GM21381 (cell line): ENCODE measurements around the gene REXO2.

Source experiments
- ATAC-seq: cut with Tn5 transposase; IDR thresholded peaks from one replicate; pipeline ENCODE4 v1.9.1; 2021; ENCODE audit warnings: mild to moderate bottlenecking, moderate library complexity; ENCODE audit not compliant: unreplicated experiment

The REXO2 gene

GRCh38 chr11:114439229-114440120, at the start of gene REXO2:
REXO2 (plus strand) TSS chr11:114439467; CDS start chr11:114439529, 62 bp downstream.
- ATAC-seq = peak; percentile 99

DNA sequence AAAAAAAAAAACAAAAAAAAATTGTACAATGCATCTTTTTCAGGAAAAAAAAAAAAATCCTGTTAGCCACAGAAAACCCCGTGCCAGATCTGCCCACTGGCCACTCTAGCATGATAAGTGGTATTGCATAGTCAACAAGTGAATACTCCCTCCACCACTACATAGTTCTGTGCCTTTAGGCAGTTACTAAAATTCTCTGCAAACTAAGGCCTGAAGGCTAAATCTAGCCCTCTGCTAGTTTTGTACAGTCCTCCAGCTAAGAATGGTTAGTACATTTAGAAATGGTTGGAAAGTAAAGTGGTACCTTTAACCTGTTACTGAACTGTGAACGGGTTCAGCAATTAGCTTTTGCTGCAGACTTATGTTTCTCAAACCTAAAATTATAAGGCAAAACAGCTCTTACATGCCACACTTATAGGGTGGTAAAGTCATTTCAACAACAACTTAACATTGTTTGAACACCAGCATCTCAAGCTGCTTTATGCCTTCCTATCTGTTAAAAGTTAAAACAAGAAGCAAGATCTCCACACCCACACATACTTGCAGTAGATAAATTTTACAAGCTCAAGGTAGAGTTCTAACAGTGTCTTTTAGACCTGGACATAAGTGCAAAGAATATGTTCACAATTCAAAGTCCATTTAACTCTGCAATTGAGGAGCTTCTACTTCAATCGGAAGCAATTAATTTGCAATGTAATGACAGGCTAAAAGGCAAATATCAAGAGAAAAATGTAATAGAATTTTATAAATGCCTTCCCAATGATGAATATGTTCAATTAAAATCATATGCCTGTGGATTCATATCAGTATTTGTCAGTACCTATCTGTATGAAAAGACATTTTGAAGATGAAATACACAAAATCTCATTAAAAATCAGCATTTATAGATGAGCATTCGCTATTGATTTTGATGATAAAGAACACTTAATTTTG, 46.3 kb upstream of the REXO2 start:
- no peak for ATAC-seq

DNA sequence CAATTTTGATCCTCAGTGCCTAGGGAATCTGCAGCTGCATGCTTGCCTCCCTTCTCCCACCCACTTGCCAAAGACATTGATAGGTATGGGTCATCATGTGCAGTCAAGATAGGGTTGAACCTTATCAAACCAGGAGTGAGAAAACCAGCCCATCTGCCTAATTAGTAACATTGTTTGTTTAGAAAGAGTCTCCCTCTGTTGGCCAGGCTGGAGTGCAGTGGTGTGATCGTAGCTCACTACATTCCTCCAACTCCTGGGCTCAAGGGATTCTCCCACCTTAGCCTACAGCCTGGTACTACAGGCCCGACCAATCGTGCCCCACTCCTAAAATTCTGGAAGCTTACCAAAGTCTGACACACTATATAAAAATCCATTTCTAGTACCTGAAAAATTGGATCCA, 43.5 kb upstream of the REXO2 start:
- no peak for ATAC-seq

DNA sequence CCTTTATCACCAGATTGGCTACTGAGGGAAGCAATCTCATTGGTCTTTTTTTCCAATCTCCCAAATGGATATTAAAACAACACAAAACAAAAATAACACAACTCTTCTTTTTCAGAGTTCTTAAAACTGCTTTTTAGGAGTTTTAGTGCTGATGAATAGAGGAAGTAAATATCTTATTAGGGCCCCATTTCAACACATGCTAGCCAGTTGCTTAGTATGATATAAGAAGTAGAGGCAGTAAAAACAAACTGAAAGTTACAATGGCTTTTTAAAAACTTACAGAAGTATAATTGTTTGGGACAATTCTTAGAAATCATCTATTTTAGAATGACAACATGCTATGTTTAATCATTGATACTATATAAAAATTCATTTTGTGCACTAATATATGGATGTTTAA, 42.4 kb upstream of the REXO2 start:
- no peak for ATAC-seq

GRCh38 chr11:114397349-114397982, 41.8 kb upstream of the REXO2 start:
- no peak for ATAC-seq

DNA sequence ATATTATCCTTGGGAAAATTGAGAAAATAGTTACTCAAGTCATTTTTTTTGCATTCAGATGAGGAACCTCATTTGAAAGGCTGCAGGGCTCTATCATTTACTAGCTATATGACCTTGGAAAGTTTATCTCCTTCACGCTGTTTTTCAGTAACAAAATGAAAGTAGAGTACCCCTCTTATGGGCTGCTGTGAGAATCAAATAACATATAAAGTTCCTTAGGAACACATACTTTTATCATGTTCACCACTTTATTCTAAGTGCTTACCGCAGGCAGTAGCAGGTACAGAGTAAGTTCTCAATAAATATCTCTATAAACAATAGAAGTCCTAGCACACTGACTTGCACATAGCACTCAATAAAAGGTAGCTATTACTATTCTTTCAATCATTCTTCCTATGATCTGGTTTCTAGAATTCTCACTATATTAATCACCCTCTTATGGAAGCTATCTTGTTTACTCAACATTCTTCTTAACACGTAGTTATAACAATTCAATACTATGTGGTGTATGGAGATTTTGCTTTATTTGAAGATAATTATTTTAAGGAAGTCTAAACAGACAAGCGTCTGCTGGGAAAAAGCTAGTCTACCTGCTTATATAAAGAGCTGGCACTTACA, 40.9 kb upstream of the REXO2 start:
- ATAC-seq = no peak

DNA sequence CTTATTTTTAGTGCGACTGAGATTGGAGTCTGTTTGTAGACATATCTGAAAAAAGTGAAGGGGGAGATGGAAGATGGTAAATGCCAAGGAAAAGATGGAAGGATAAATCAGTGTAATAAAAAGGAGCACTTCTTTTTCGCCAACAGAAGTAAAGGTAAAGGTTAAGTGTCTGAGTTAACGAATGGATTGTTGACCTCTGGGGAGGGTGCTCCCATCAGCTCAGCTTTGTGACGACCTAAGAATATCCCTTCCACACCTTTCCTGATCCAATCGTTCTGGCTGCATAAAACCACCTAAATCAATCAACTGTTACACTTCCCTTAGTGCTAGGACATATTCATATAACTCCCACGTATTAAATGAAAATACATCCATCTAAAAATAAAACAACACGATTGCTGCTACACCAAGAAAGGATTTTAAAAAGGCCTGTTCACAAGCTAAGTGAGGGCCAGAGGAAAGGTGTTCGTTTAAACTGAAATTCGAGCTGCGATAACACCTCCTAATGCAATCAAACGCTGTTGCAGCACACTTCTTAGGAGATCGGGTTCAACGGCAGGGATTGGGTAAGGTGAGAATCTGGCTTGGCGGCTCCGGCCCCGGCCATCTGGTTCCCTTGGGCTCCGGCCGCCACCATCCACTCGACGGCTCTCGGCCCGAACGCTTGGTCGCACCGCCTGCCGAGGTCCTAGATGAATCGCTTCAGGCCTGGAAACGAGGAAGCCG, 39.6 kb upstream of the REXO2 start:
- peak; percentile 23 for ATAC-seq

DNA sequence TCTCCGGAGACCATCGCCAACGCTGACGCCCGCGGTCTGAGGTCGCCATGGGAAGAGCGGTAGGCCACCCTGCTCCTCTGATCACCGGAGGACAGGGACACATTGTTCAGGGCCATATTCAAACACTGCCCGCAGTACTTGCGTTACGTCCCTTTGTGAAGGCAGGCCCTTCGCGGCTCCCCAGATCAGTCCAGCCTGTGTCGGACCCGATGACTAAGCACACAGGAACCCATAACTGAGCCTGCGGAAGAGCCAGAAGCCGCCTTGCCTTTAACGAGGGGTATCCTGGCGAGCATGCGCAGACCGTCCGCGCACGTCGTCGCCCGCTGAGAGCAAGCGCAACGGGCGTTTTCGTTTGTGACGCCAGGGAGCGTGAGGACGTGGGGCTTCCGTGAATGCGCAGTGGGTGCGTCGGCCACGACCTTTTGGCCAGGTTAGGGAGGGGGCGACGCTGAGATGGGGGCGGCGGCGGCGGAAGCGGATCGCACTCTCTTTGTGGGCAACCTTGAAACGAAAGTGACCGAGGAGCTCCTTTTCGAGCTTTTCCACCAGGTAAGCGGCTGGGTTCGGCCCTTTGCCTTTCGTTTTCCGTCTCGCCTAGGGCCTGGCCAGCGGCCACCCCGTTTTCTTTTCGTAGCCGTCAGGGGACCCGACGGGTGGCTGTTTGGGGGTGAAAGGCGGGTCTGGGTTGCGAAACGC, 38.9 kb upstream of the REXO2 start, which contains the start of the genes C11orf71 and RBM7:
Gene C11orf71, minus strand, starts transcription at position 296 of the 699 bp plus-strand sequence. Its CDS starts 180 bp downstream, at position 116.
Gene RBM7, plus strand, starts transcription at position 451 of the 699 bp plus-strand sequence. Its CDS starts 6 bp downstream, at position 457.
- peak; percentile 97 for ATAC-seq

- ATAC-seq = no peak
Observed at GRCh38 chr11:114400915-114401223, 38.4 kb upstream of the REXO2 start.

GRCh38 chr11:114401311-114401710, 38.0 kb upstream of the REXO2 start:
- no peak for ATAC-seq

GRCh38 chr11:114412946-114413345, 26.3 kb upstream of the REXO2 start:
- ATAC-seq = no peak

DNA sequence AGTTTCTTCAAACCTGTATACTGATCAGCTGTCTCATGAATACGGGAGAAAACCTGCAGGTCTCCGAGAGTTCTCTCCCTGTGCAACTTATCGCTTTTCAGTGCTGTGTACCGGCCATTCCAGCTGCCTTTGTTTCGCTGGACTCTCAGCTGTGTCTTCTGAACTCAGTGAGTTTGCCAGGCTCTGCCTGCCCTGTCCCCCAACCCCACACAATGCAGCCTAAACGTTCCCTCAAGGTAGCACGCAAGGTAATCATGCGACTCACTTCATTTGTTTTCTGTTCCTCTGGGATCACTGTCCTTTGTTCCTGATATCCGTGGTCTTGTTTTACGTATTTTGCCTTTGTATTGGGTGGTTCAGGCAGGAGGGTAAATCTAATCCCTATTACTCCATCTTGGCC, 25.3 kb upstream of the REXO2 start:
- ATAC-seq = no peak

DNA sequence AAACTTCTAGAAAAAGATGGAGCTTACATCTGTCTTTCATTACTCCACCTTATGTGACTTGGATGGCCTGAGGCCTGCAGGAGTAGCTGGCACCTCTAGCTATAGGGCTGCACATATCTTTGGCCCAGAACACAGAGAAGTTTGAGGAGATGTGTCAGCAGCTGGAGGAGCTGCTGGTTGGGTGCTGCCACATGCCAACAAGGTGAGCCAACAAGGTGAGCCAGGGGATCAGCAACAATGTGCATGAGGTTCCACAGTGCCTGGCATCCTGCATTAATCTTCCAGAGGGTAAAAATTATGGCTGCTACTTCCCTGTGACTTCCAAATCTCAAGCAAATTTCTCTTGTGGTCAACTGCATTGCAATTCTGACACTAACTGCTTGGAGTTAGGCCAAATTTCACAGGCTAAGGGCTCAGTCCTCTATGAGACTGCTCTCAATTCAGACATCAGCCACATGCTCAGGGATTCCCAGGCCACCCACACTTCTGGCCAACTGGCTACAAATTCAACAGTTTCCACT, 22.8 kb upstream of the REXO2 start:
- no peak for ATAC-seq

GRCh38 chr11:114426280-114426679, 13.0 kb upstream of the REXO2 start:
- no peak for ATAC-seq

- no peak for ATAC-seq
Observed at GRCh38 chr11:114430290-114430689, 9.0 kb upstream of the REXO2 start.

GRCh38 chr11:114432893-114433292, 6.4 kb upstream of the REXO2 start:
- ATAC-seq = no peak

DNA sequence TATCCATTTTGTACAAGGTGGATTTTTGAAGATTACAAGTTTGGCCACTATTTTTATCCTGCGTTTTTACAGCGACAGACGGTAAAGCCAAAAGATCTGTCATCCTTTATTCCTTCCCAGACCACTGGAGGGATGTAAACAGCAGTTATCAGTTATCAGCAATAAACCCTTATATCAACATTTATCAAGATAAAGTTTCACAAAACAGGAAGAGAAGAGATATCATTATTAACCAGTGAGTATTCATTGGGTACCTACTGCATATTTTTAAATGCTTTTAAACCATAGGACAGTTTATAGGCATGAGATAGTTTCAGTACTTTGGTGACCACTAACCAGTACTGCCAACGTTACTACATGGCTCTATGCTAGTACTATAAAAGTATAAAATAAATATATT, 5.9 kb upstream of the REXO2 start:
- ATAC-seq = no peak

GRCh38 chr11:114438303-114438702, 964 bp upstream of the REXO2 start:
- no peak for ATAC-seq
